ENCODE data around the gene RETSAT.
"Not testable (repeated sequence)": the region's sequence is repeated elsewhere in the genome, so short reads cannot be mapped to it uniquely, and the experiment has no call there.

RETSAT gene

DNA sequence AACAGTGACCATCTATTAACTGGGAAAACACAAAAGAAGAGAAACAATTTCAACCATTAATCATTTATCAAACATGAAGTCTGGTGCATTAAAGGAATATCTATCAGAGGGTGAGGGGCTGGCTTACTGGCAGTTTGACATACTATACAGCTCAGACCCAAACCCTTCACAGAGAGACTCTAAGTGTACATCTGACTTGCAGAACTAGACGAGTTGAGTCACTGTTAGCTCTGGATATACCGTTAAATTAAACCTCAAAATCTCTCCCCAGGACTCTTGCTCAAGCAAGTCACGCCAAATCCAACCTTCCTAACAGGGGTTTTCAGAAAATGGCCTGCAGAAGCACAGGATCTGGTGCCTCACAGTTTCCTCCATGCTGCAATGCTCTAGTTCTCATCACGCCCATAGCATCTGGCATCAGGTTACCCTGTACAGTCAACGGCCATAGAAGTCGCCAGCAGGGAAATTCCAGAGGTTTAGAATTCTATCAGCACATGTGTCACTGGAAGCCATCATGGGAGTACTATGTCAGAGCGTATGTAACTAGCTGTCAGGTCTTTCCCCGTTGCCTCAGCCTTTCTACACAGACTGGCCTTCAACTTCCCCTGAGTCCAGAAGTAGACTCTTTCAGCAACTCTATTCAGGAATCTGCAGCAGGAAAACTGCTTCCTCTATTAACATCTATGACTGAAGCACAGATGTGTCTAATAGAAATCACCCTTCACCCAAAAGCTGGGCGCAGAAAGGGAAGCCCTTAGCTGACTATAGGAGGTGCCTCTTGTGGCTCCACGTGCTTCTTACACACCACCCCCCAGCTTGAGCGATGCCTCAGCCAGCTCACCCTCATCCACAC, 35.9 kb downstream of the RETSAT start:
- peak overlapping the region in 1 of 21 experiments; percentile 34 for H3K27ac ChIP-seq

DNA sequence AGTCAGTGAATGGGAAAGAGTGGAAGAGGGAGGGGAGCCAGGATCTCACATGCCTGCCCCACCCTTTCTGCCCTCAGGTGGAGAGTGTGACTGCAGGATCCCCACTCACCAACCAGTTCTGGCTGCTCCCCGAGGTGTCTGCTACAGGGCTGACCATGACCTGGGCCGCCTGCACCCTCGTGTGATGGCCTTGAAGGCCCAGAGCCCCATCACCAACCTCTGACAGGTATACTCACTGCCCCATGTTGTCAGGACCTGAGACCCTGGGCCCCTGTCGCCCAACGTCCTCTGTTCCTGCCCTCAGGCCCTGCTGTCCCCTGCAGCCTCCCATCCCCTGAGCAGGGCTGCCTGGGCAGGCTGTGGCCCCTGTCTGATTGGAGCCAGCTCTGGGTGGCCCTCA, 38.4 kb downstream of the RETSAT start:
- not testable (repeated sequence) for H3K4me3 ChIP-seq, H3K27ac ChIP-seq

More for the DNA sequence above, 35.9 kb downstream of the RETSAT start:
- H3K4me3 ChIP-seq, result no peak overlapping the region

DNA sequence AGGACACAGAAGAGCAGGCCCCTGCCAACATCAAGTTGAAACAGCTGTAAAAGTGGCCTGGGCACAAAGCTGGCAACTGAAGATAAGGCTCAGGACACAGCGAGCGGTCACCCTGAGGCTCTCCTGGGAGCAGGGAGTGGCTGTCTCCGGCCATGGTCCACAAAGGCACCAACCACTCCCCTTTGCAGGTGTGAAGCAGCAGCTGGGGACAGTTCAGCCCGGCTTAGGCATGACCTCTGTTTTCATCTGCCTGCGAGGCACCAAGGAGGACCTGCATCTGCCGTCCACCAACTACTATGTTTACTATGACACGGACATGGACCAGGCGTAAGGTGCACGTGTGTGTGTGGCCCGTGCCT, 39.5 kb downstream of the RETSAT start:
- H3K27ac ChIP-seq, result peak overlapping the region in 1 of 21 experiments; percentile 11
- no peak overlapping the region for H3K4me3 ChIP-seq

DNA sequence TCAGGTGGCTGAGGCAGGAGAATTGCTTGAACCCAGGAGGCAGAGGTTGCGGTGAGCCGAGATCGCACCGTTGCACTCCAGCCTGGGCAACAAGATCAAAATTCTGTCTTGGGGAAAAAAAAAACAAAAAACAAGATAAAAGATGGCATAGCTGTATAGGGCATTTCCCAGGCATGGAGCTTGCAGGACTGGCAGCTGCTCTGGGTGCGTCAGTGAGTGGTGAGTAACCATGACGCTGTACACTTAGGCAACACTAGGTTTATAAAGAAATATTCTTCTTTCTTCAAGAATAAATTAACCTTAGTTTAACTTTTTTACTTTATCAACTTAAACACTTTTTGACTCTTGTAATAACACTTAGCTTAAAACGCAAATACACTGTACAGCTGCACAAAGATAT, 41.9 kb downstream of the RETSAT start:
- H3K4me3 ChIP-seq, result no peak overlapping the region
- no peak overlapping the region for H3K27ac ChIP-seq

DNA sequence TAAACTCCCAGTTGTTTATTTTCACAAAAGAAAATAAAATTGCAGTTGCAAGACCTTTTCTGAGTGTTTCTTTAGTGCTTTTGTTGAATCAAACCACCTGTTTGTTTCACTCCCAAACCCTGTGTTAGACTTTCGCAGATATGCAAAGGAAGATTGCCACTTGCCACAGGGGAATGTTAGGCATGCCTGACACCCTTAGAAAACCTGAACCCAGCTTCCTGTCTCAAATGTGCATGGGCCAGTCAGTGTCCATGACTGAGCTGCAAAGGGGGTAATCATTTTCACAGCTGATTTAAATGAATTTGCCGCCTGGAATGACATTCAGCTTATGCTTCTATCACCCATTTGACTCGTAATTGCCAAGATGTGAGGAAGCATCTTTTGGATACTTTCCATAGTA, 44.0 kb downstream of the RETSAT start:
- H3K27ac ChIP-seq, result peak overlapping the region in 5 of 21 experiments; percentile 21 to 63 (median 56)
- no peak overlapping the region for H3K4me3 ChIP-seq

DNA sequence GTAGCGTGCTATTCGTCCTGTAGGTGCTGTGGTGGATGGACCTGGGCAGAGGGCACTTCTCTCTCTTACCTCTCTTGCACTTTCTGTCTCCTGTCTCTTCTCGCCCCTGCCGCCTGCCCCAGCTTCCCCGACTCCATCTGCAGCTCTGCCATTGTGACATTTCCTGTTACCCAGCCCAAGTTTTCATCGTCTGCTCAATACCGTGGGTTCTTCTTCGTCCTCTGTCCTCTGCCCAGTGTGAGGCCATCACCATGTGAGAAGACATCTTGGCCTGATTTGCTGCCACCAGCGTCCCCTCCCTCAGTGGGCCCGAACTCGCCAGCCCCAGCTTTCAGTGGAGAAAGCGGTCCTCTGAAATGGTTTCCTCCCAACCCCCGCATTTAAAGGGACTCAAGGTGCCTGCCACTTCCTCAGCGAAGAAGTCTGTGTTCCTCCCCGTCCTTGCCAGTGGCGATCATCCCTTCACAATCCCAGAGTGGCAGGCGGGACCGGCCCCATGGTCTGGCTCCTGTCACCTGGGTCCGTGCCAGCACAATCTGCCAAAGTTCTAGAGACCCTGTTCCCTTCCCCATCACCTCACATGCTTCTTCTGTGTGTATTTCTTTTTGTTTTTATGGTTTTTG, 44.5 kb downstream of the RETSAT start:
- peak overlapping the region in 9 of 21 experiments; percentile 8 to 63 (median 29) for H3K27ac ChIP-seq
- H3K4me3 ChIP-seq, result no peak overlapping the region

DNA sequence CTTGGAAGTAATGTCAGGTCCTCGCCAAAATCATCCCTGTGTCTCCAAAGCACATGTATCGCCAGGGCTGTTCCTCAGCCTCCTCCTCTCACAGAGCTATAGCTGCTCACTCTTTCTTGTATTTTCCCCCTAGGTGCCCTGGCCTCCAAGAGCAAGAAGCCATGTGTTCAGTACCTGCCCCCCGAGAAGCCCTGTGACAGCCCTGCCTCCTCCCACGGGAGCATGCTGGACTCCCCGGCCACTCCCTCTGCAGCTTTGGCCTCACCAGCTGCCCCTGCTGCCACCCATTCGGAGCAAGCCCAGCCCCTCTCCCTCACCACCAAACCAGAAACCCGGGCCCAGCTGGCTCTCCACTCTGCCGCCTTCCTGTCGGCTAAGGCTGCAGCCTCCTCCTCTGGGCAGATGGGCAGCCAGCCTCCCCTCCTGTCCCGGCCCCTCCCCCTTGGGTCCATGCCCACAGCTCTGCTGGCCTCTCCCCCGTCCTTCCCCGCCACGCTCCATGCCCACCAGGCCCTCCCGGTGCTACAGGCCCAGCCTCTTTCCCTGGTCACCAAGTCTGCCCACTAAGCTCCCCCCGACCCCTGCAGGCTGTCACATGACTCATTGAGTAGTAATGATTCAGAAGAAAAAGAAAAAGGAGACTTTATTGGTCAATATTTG, 45.3 kb downstream of the RETSAT start:
- Histone ChIP-seq H3K27ac (peak overlapping the region in 9 of 21 experiments; percentile 6 to 71 (median 56)), H3K4me3 (no peak overlapping the region)

DNA sequence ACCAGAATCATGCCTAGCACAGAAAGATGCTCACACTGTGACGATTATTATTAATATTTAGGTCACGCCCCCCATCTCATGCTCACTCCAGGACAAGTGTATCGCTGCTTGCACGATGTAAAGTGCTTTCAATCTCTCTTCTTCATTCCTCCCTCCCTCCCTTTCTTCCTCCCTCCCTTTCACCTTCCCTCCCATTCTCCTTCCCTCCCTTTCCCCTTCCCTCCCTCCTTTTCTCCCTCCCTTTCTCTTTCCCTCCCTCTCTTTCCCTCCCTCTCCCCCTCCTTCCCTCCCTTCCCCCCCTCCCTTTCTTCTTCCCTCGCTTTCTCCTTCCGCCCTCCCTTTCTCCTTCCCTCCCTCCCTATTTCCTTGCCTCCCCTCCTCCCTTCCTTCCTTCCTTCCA, 46.1 kb downstream of the RETSAT start:
- Histone ChIP-seq H3K27ac (no peak overlapping the region), H3K4me3 (no peak overlapping the region)

DNA sequence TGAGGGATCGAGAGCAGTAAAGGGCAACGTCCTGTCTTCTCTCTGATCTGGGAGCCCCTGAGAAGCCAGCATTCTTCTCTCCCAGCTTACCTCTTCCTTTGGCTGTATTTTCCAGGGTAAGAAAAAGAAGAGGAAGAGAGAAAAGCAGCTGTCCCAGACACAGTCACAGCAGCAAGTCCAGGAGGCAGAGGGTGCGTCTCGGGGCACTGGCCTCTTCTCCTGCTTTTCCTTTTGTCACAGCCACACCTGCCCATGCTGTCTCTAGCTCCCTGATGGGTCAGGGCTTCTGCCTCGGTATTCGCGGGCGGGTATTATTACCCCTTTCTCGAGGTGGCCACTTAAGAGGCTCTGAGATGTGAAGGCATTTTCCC, 46.8 kb downstream of the RETSAT start:
- no peak overlapping the region for H3K4me3 ChIP-seq
- peak overlapping the region in 2 of 21 experiments; percentile 8 to 36 for H3K27ac ChIP-seq

DNA sequence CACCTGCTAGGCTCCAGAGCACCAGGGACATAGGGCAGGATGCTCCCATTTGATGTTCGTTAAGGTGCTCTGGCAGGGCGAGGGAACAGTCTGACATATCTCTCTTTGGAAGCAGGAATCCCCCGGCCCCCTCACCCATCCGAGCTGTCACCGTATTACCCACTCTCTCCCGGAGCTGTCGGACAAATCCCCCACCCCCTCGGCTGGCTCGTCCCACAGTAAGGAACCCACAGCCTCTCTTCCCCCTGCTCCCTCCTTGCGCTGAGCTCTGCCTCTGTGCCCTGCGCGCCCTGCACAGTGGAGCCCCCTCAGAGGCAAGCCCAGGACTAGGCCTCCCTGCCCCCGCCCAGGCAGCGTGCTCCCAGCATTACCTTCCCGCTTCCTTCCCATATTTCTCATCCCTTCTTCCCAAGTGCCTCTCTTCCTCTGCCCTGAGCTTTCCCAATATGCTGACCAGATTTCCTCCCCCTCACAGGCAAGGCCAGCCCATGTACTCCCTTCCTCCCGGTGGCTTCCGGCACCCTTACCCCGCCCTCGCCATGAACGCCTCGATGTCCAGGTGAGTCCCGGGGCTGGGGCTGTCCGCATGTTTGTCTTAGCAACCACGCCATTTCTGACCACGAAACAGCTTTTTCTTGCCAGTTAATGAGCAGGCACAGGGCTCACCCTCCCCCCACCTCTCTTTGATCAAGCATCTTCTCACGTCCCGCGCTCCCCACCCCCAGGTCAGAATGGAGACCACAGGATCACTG, 50.4 kb downstream of the RETSAT start:
- no peak overlapping the region for H3K4me3 ChIP-seq
- no peak overlapping the region for H3K27ac ChIP-seq

DNA sequence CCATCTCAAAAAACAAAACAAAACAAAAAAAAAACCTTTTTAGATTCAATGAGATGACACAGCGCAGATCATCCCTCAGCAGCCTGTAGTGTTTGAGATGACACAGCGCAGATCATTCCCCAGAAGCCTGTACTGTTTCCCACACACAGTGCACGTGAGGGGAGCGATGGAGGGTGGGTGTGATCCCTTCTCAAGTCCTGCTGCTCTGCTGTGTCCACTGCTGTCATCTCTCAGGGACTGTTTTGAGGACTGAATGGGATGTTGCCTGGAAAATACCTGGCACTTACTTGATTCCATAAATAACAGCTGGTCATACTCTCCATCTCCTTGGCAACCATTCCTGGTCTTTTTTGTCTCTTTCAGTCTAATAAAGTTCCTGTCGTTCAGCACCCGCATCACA, 52.2 kb downstream of the RETSAT start:
- Histone ChIP-seq H3K4me3 (no peak overlapping the region), H3K27ac (no peak overlapping the region)

All from skin epidermis (tissue), 12 donors.